Right forelimb (tissue), 1 donor: ENCODE measurements around the gene WNK4.

Experiments
- DNase-seq: peaks from one replicate; pipeline ENCODE4 v3.0.0-alpha.2; 2018

The WNK4 gene

DNA sequence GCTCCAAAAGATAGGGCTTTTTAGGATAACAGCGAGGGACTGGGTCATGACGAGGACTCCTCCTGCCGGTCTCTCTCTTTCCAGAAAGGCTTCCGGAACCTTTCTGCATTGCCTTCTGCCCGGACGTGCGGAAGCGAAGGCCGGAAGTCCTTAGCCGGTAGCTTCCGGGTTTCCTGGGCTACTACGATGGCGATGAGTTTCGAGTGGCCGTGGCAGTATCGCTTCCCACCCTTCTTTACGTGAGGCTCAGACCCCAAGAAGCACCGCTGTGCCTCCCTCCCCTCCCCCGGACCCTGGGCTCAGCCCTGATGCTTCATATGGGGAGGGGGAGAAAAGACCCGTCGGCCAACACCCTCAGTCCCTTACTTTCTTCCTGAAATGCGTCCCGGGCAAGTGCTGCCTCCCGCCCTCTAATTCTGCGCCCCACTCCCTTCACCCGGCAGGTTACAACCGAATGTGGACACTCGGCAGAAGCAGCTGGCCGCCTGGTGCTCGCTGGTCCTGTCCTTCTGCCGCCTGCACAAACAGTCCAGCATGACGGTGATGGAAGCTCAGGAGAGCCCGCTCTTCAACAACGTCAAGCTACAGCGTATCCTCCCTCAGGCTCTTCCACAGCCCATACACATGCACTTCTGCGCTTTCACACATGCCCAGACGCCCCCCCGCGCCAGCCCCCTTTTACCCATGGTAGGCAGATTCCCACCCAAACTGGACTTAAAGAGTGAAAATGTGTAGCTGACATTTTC lies 6.9 kb upstream of the WNK4 start, which contains the start of gene VPS25:
Gene VPS25 (plus strand): TSS at position 160 of the 746 bp plus-strand sequence. CDS start 27 bp downstream, at position 187.
- DNase-seq = peak; percentile 86

- DNase-seq = no peak
Observed at GRCh38 chr17:42774066-42774745, 6.2 kb upstream of the WNK4 start.

DNA sequence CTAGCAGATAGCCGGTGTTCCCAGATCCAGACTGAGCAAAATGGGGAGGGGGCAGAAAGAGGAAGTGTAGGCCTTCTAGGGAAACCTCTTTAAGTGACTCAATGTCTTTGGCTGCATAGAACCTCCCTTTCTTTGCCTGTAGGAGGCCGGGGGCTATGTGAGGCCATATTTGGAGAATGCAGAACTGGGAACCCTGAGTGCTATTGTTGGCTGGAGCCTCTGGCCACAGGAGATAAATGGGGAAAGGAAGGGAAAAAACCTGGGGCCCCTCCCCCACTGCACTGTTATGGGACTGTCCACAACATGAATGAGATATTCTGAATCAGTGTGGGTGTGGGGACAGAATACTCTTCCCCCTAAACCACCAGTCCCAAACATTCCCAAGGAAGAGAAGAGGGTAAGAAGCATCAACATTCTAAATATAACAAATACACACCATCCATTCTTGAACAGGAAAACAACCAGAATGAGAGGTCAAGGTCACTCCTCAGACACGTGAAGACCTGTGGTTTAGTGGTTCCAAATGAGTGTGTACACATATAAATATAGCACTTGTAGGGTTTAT lies 4.8 kb upstream of the WNK4 start:
- DNase-seq = no peak

GRCh38 chr17:42778570-42778969 lies 1.8 kb upstream of the WNK4 start:
- no peak for DNase-seq

GRCh38 chr17:42779304-42779935 lies 990 bp upstream of the WNK4 start:
- DNase-seq = no peak

- no peak for DNase-seq
Observed at GRCh38 chr17:42780851-42781638, 635 bp downstream of the WNK4 start.

GRCh38 chr17:42781639-42782165 lies 1.3 kb downstream of the WNK4 start:
- DNase-seq = no peak

DNA sequence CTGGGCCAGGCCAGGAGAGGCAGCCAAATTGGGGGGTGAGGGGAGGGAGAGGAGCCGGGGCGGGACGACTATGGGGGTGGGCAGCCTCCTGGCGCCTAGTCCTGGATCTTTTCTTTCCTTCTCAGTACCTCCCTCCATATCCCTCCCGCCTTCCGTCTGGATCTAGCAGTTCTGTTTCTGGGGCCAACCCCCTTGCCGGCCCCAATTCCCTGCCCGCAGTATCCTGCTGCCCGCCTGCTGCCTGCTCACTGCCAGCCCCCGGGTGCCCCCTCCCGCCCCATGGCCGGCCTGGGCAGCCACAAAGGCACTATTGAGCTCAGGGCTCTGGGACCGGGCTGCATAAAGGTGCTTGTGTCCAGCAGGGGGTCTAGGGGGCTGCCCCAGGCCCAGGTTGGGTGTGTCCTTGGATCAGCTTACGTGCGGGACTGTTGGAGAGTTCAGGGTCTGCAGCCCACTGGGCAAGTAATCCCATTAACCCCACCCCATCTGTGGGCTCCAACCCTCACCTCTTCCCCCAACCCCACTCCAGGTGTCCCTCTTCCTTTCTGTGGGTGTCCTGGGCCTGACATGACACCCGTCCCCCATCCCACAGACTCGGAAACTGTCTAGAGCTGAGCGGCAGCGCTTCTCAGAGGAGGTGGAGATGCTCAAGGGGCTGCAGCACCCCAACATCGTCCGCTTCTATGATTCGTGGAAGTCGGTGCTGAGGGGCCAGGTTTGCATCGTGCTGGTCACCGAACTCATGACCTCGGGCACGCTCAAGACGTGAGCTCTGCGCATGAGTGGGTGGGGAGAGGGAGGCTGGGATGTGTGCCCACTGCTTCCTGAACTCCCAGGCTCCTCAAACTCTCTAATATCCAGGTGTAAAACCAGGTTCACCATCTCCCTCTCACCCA lies 2.0 kb downstream of the WNK4 start:
- peak; percentile 65 for DNase-seq

DNA sequence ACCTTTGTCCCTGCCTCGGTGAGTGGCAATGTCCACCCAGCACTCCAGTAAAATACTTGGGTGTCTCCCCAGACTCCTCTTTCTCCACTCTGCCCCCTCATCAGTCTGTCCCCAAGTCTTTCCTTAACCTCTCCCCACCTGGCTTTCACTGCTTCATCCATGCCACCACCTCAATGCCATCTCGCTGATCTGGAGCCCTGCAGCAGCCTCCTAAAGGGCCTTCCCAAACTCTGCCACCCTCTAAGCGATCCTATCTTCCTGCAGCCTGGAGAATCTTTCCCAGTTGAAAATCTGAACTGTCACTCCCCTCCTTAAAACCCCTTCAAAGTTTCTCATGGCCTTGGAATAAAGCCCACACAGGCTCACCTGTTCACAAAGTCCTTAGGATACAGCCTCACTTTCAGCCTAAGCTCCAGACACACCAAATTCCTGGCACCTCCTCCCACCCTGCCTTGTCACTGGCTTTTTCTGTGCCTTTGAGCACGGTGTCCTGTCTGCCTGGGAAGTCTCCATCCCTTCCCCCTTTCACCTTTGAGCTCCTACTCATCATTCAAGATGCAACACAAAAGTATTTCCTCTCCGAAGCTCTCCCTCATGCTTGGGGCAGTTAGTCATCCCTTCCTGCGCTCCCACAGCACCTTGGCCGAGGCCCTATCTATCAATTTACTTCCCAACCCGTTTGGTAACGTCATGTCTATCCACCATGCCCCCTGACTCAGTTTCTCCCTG lies 2.8 kb downstream of the WNK4 start:
- no peak for DNase-seq

GRCh38 chr17:42783791-42784138 lies 3.4 kb downstream of the WNK4 start:
- no peak for DNase-seq

- no peak for DNase-seq
Observed at GRCh38 chr17:42784409-42784808, 4.0 kb downstream of the WNK4 start.

- no peak for DNase-seq
Observed at GRCh38 chr17:42784811-42785592, 4.6 kb downstream of the WNK4 start.

DNA sequence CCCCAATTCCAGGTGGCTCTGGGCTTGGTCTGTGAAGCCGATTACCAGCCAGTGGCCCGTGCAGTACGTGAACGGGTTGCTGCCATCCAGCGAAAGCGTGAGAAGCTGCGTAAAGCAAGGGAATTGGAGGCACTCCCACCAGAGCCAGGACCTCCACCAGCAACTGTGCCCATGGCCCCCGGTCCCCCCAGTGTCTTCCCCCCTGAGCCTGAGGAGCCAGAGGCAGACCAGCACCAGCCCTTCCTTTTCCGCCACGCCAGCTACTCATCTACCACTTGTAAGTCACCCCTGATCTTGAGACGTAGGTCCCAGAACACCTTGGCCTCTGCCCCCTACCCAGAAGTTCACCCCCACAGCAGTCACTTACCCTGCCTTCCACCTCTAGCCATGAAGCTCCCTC lies 6.9 kb downstream of the WNK4 start:
- no peak for DNase-seq

- DNase-seq = no peak
Observed at GRCh38 chr17:42791948-42792347, 11.5 kb downstream of the WNK4 start.

DNA sequence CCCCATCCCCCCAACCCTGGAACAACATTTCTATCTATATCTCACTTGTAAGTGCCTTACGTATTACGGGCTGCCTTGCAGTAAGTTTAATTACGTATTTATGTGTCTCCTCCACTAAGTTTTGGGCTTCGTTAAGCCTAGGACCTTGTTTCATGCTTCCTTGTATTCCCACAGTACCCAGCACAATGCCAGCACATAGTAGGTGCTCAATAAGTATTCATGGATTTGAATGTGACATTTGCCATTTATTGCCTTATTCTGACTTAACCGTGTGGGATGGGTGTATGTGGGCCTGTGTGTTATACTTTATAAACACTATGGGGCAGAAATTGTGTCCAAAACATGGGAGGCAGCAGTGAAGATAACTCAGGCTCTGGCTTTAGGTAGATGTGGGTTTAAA lies 12.1 kb downstream of the WNK4 start:
- DNase-seq = no peak

- no peak for DNase-seq
Observed at GRCh38 chr17:42795061-42795460, 14.7 kb downstream of the WNK4 start.

GRCh38 chr17:42795465-42795864 lies 15.1 kb downstream of the WNK4 start:
- no peak for DNase-seq

DNA sequence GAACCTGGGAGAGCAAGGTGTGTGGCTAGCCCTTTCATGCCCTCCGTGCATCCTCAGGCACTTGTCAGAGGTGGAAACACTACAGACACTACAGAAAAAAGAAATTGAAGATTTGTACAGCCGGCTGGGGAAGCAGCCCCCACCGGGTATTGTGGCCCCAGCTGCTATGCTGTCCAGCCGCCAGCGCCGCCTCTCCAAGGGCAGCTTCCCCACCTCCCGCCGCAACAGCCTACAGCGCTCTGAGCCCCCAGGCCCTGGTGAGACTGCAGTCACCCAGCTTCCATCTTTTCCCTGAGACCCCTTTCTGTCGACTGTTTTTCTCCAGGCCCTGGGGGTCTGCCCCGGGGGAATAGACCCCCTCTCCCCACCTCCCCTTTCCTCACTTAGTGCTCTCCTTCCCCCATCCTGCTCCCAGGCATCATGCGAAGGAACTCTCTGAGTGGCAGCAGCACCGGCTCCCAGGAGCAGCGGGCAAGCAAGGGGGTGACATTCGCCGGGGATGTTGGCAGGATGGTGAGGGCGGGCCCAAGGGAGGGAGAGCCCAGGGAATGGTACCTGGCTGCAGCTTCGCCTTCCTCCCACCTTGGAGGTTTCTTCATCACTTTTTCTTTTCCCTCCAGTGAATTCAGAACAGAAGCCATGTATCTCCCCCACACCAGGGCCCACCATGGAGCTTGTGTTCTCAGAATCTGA lies 15.8 kb downstream of the WNK4 start:
- no peak for DNase-seq
